Stimulated activated CD8-positive, alpha-beta memory T cell treated with anti-CD3 and anti-CD28 coated beads, Interleukin-7, amount 100 ng/mL, for 24 hours (primary cell): ENCODE data around the gene CPNE9.

Experiments used
- DNase-seq: peaks from one replicate; pipeline ENCODE4 v3.0.0-alpha.2; 2020; ENCODE audit warnings: low read depth

The CPNE9 gene

DNA sequence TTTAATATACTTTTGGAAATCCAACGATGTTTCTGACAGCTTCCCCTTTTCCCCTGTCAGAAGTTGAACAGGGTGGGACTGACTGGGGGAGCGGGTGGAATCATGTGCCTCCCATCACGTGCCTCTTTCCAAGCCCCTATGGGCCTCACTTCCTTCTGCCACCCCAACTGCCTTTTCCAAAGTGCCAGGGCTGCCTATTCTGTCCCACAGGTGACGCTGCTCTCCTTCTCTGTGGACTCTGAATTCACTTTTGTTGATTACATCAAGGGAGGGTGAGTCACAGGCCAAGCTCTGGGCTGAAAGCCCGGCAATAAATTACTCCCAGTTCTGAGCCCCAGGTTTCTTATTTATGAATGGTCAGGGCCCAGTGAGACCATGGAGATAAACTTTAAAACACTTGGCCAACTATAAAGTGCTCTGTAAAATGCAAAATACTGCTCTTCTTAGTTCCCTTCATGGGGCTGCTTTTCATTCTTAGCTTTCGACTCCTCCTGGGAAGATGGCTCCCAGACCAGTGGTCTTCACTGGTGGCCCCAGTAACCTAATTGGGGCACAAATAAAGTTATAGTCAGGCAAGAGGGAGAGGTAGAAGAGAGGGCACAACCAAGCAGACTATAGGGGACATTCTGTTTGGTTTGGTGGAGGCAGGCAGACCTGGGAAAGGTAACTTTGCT, 12.3 kb downstream of the CPNE9 start:
- DNase-seq = no peak

DNA sequence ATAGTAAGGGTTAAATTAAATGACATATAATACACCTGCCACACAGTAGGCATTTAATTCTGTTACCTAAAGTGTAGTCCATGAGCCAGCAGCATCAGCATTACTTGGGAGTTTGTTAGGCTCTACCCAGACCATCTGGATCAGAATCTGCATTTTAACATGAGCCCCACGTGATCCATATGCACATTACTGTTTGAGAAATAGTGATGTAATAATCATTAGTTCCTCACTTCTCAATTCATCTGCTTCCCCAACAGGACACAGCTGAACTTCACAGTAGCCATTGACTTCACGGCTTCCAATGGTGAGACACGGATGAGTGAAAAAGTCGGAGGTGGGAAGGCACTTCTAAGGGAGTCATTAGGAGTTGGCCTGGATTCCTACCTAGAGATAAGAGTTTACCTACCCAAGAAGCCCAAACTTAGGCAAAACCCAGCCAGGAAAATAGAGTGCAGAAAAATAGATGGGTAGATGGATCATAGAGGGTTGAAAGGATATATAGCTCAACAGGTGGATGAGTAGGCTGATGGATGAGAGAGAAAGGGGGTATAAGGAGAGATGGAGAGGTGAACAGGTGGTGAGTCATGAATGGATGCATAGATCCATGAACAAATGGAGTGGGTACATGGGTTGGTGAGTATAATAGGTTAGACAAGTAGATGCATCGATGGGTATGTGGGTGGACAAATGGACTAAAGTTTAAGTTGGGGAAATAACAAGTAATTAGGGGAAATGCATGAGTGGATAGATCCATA, 13.3 kb downstream of the CPNE9 start:
- no peak for DNase-seq

DNA sequence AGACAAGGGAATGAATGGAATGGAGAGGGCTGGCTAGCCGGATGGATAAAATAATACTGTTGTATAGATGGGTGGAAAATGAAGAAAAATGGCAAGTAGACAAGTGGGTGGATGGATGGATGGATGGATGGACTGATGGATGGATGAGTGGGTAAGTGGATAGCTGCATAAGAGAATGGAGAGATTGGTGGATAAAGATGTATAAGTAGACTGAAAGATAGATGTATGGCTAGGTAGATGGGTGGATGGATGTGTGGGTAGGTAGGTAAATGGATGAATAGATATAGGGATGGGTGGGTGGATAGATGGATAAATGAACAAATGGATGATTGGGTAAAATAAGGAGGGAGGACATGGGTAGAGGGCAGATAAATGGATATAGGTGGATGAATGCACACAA, 13.9 kb downstream of the CPNE9 start:
- no peak for DNase-seq

DNA sequence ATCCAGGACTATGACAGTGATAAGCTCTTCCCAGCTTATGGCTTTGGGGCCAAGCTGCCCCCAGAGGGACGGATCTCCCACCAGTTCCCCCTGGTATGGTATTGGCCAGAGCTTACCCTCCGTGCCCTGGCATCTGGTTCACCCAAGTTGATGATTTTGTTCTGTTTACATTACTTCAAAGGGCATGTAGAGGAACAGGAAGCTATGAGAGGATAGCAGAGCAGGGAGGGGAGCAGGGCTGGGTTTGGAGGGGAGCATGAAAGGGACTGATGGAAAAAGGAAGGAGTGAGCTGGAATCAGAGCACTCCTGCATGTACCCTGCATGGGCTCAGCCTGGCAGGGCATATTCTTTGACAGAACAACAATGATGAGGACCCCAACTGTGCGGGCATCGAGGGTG, 14.5 kb downstream of the CPNE9 start:
- DNase-seq = no peak

- DNase-seq = no peak
These were observed 17.5 kb downstream of the CPNE9 start for GRCh38 chr3:9721015-9721699.

DNA sequence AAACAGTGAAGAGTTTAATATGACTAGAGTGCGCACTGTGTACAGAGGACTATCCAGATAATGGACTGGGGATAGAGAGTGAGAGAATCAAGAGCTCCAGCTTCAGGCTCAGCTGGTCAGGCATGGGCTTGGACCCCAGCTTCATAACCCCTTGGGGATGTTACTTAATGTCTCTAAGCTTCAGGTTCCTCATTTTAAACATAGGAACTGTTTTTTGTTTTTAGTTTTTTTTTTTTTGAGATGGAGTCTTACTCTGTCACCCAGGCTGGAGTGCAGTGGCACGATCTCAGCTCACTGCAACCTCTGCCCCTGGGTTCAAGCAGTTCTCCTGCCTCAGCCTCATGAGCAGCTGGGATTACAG, 18.0 kb downstream of the CPNE9 start:
- DNase-seq = no peak

DNA sequence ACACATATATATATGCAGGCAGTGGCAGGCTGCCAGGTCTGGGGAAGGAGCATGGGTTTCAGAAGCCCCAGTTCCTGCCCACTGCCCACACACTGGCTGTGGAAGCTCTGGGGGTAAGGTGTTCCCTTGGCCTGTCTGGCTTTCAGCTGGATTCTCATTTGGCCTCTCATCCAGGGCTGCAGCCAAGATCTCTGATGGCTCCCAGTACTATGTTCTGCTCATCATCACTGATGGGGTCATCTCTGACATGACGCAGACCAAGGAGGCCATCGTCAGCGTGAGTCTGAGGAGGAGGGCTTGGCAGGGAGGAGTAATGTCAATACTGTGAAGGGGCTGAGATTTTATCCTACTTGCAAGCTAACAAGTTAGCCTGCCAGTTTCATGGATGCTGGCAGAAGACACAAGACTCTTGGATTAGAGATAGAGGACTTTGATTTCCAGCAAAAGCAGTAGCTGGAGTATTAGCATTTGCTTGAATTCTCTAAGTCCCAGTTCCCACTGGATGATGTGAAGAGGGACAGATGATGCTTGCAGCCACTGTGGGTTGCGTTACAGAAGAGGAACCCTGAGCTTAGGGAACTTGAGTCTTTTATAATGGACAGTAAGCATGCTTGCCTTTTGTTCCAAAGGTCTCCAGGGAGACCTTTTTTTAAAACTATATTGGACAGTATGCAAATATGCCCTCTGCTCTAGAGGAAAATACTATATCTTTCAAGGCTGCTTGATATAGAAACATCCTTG, 22.3 kb downstream of the CPNE9 start:
- no peak for DNase-seq

DNA sequence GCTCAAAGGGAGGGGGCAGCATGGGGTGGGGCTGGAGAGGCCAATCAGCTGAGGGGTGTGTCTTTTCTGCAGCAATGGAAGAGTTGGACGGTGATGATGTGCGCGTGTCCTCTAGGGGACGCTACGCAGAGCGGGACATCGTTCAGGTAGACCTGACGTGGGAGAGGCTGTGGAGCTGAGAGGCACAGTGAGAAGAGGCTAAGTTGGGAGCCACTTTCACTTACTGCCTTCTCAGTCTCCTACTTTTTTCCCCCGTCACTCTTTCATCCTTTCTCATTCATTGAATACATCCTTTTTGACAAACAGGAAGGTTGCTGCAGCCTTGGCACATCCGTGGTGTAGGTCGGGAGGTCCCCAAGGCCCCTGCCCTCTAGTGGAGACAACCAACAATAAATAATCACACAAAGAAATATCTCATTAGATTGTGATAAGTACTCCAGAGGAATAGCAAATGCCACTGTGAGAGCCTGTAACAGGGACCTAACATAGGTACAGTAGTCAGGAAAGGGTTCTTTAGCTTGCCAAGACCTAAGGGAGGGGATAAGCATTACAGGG, 23.5 kb downstream of the CPNE9 start:
- no peak for DNase-seq

DNA sequence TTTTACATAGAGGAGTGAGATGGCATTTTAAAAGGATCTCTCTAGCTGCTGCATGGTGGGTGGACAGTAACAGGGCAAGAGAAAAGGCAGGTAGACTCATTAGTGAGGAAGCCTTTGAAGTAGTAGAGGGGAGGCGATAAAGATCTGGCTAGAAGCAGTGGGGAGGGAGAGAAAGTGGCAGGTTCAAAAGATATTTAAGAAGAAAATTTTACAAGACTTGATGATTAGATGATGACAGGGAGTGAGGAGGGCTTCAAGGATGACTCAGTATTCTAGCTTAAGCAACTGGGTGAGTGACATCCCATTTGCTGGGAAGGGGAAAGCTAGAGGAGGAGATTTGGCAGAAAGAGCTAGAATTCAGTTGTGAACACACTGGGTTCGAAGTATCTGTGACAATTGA, 24.1 kb downstream of the CPNE9 start:
- no peak for DNase-seq

- no peak for DNase-seq
These were observed 25.8 kb downstream of the CPNE9 start for GRCh38 chr3:9729419-9729818.

DNA sequence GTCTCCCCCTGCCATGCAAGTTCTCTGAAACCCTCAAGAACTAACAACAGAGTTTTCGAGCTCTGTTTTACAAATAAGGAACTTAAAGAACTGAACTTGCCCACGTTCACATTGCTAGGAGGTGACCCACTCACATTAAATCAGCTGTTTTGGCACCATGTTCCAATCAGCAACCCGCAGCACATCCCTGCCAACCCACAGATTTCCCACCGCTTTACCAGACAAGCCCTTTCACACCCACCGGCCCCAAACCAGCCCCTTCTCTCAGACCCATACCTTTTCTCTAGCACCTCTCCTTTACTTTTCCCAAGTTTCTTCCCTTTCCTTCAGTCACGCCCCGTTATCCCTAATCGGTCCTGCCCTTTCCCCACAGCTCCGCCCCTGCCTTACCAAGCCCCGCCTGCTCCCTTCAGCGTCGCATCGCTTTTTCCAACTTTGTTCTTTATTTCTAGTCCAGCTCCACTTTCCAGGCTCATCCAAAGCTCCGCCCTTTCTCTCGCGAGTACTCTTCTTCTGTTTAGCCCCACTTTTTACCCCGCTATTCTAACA, 27.1 kb downstream of the CPNE9 start:
- no peak for DNase-seq

GRCh38 chr3:9731206-9732079, 27.8 kb downstream of the CPNE9 start, which contains the start of gene BRPF1:
Gene BRPF1 (plus strand): TSS chr3:9731735. CDS start chr3:9734141, 2,406 bp downstream.
- DNase-seq = peak; percentile 100

DNA sequence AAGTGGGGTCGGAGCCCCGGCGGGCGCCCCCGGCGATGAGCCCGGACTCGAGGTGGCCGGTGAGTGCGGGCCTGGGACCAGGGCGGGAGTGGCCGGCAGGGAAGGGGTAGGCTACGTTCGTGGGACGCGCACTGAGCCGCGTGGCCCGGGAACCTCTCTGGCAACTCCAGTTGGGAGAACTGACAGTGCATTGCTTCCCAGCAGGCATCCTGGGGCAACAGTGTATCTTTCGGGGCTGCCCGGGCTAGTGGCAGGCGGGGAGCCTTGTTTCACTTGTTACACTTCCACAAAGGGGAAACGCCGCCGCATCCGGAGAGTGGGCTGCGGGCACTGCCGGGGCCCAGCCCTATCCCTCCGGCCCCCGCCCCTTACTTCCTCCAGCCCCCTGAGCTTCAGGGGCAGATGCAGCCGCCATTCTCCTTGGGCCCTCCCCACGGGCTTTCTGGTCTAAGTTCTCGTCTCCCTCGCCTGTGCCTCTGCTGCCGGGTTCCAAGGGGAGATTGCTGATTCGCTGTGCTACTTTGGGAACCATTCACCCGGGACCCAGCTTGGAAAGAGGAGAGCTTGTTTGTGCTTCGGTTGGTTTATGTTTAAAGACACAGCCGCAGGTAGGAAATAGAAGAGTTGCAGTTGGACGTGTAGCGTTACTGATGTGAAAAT, 28.6 kb downstream of the CPNE9 start:
- DNase-seq = no peak

DNA sequence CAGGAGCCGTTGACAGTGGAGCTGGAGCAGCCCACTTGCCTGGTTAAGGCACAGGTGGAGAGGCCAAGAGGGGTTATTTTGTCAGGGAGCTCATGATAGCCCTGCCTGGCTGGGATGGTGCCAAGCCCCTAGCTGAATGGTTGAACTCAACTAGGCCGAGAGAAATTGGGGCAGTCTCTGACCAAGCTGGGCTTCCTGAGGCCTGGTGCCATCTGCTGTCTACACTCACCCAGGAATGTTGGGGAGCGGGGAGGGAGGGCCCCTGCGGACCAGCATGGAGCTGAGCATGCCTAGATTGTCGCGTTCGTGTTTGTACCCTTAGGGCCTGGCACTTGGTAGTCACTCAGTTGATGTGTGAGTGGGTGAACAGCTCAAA, 29.1 kb downstream of the CPNE9 start:
- no peak for DNase-seq

DNA sequence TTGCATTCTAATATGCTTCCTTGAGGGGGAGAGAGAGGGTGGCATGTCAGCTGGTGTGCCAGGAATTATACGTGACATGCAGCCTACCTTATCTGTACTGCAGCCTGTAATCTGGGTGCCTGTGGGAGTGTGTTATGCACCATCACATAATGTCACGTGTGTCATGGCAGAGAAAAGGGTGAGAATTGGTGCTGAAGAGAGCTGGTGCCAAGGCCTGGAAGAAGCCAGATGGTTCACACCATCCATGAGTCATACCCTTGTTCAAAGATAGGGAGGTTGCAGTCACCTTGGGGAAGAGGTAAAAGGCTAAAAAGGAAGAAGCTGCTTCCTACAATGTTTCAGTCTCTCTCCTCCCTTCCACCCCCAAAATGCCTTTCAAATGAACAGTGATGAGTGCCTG, 33.2 kb downstream of the CPNE9 start:
- DNase-seq = no peak

DNA sequence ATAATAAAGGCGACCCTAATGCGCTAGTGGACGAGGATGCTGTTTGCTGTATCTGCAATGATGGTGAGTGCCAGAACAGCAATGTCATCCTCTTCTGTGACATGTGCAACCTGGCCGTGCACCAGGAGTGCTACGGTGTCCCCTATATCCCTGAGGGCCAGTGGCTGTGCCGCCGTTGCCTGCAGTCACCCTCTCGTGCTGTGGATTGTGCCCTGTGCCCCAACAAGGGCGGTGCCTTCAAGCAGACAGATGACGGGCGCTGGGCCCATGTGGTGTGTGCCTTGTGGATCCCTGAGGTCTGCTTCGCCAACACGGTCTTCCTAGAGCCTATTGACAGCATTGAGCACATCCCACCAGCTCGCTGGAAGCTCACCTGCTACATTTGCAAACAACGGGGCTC, 35.5 kb downstream of the CPNE9 start:
- DNase-seq = no peak

GRCh38 chr3:9742560-9742959, 38.9 kb downstream of the CPNE9 start:
- no peak for DNase-seq

DNA sequence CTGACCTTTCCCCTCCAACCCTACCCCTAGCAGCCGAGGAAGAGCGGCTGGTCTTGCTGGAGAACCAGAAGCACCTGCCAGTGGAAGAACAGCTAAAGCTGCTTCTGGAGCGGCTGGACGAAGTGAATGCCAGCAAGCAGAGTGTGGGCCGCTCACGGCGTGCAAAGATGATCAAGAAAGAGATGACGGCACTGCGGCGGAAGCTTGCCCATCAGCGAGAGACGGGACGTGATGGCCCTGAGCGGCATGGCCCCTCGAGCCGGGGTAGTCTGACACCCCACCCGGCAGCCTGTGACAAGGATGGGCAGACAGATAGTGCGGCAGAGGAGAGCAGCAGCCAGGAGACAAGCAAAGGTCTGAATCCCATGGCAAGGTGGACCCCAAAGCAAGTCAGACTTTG, 39.9 kb downstream of the CPNE9 start:
- DNase-seq = no peak

GRCh38 chr3:9744162-9744561, 40.5 kb downstream of the CPNE9 start:
- DNase-seq = no peak

DNA sequence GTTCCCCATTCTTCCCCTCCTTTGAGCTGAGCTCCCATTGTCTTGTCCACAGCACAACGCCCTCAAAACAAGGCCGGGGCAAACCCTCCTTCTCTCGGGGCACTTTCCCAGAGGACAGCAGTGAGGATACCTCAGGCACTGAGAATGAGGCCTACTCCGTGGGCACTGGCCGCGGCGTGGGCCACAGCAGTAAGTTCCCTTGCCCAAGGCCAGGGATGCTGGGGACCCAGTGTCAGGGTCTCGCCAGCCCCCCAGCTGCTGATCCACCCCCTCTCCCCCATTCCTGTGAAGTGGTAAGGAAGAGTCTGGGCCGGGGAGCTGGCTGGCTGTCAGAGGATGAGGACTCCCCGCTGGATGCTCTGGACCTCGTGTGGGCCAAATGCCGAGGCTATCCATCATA, 41.9 kb downstream of the CPNE9 start:
- DNase-seq = no peak
